GM12891 (cell line): ENCODE measurements around the gene NCKAP5.

ENCODE experiments used
- PAX5 ChIP-seq: IDR thresholded peaks from 2 replicates; pipeline ENCODE4 v1.6.1; 2011; ENCODE audit warnings: low read length, moderate library complexity, mild to moderate bottlenecking; ENCODE audit not compliant: insufficient read depth, severe bottlenecking
- POLR2A ChIP-seq: IDR thresholded peaks from 2 replicates; pipeline ENCODE4 v1.6.1; 2011; ENCODE audit warnings: low read depth, low read length, control low read depth
- POLR2AphosphoS5 ChIP-seq: IDR thresholded peaks from 2 replicates; pipeline ENCODE4 v1.6.1; 2011; ENCODE audit warnings: low read depth, low read length, control low read depth
- POU2F2 ChIP-seq: IDR thresholded peaks from 2 replicates; pipeline ENCODE4 v1.6.1; 2011; ENCODE audit warnings: low read depth, mild to moderate bottlenecking, control low read depth, low read length, moderate library complexity
- SPI1 ChIP-seq: IDR thresholded peaks from 2 replicates; pipeline ENCODE4 v1.6.1; 2011; ENCODE audit warnings: low read depth, low read length, control low read depth
- TAF1 ChIP-seq: IDR thresholded peaks from 2 replicates; pipeline ENCODE4 v1.6.1; 2011; ENCODE audit warnings: low read depth, low read length, control low read depth

GRCh38 chr2:132915812-132916549 is 652.3 kb downstream of the NCKAP5 start:
- TF ChIP-seq POLR2A (no peak), SPI1 (no peak), TAF1 (no peak), POLR2AphosphoS5 (no peak), PAX5 (no peak), POU2F2 (no peak)
